Mesenchymal stem cell (in vitro differentiated cells and primary cell): ENCODE results near the gene FSCN2.

Experiments
- DNase-seq: peaks from one replicate; pipeline ENCODE4 v3.0.0-alpha.2; 2013
- H2AFZ ChIP-seq: one replicate; pipeline ENCODE4 v1.6.1; 2013; ENCODE audit warnings: low read depth, mild to moderate bottlenecking, control low read depth, inconsistent platforms, low read length, moderate library complexity
- H2AK5ac ChIP-seq: 2 replicates; pipeline ENCODE4 v1.6.1; 2013; ENCODE audit warnings: low read length, moderate library complexity, mild to moderate bottlenecking, inconsistent platforms; ENCODE audit not compliant: severe bottlenecking
- H2BK120ac ChIP-seq: one replicate; pipeline ENCODE4 v1.6.1; 2013; ENCODE audit warnings: low read depth, mild to moderate bottlenecking, inconsistent platforms, low read length, moderate library complexity
- H2BK12ac ChIP-seq, 2 experiments: one replicate each; pipeline ENCODE4 v1.6.1; 2013; ENCODE audit warnings: inconsistent platforms in 2 of 2, low read length in 2 of 2, mild to moderate bottlenecking in 2 of 2, moderate library complexity in 2 of 2, control low read depth in 1 of 2
- H2BK15ac ChIP-seq: one replicate; pipeline ENCODE4 v1.6.1; 2013; ENCODE audit warnings: mild to moderate bottlenecking, low read depth, inconsistent platforms; ENCODE audit not compliant: poor library complexity, severe bottlenecking
- H2BK5ac ChIP-seq: 2 replicates; pipeline ENCODE4 v1.6.1; 2013; ENCODE audit warnings: low read depth, mild to moderate bottlenecking, low read length, control low read depth, inconsistent platforms; ENCODE audit not compliant: poor library complexity, severe bottlenecking
- H3K14ac ChIP-seq, 2 experiments: one replicate each; pipeline ENCODE4 v1.6.1; 2013; ENCODE audit warnings: inconsistent platforms in 2 of 2, low read length in 2 of 2, control low read depth in 1 of 2, mild to moderate bottlenecking in 1 of 2, moderate library complexity in 1 of 2
- H3K18ac ChIP-seq, 2 experiments: one replicate each; pipeline ENCODE4 v1.6.1; 2013; ENCODE audit warnings: inconsistent platforms in 2 of 2, low read length in 2 of 2, control low read depth in 1 of 2, low read depth in 1 of 2, mild to moderate bottlenecking in 1 of 2
- H3K23ac ChIP-seq, 2 experiments: one replicate each; pipeline ENCODE4 v1.6.1; 2013; ENCODE audit warnings: inconsistent platforms in 2 of 2, low read length in 2 of 2, mild to moderate bottlenecking in 2 of 2, moderate library complexity in 2 of 2, control low read depth in 1 of 2
- H3K27ac ChIP-seq: 2 replicates; pipeline ENCODE4 v1.5.1; 2013; ENCODE audit warnings: mild to moderate bottlenecking, moderate library complexity, low read length, control low read depth, inconsistent platforms; ENCODE audit not compliant: poor library complexity, severe bottlenecking
- H3K27me3 ChIP-seq, 2 experiments: 2 replicates each; pipeline versions ENCODE4 v1.6.1 to v1.7.0; 2013; ENCODE audit warnings: low read length in 2 of 2, mild to moderate bottlenecking in 2 of 2, moderate library complexity in 2 of 2, control low read depth in 1 of 2, inconsistent platforms in 1 of 2; ENCODE audit not compliant: control insufficient read depth in 1 of 2, insufficient read depth in 1 of 2
- H3K36me3 ChIP-seq, 2 experiments: 2 replicates each; pipeline versions ENCODE4 v1.6.1 to v1.7.0; 2013; ENCODE audit warnings: low read length in 2 of 2, control low read depth in 1 of 2, inconsistent platforms in 1 of 2, low read depth in 1 of 2, mild to moderate bottlenecking in 1 of 2; ENCODE audit not compliant: insufficient read depth in 2 of 2, control insufficient read depth in 1 of 2
- H3K4ac ChIP-seq, 2 experiments: one replicate each; pipeline ENCODE4 v1.6.1; 2013; ENCODE audit warnings: inconsistent platforms in 2 of 2, low read length in 2 of 2, mild to moderate bottlenecking in 2 of 2, moderate library complexity in 2 of 2, control low read depth in 1 of 2, low read depth in 1 of 2
- H3K4me1 ChIP-seq: 2 replicates; pipeline ENCODE4 v1.6.1; 2013; ENCODE audit warnings: low read depth, low read length, control low read depth; ENCODE audit not compliant: control insufficient read depth, insufficient read depth
- H3K4me2 ChIP-seq: 2 replicates; pipeline ENCODE4 v1.6.1; 2013; ENCODE audit warnings: low read length, mild to moderate bottlenecking, inconsistent platforms; ENCODE audit not compliant: poor library complexity, severe bottlenecking
- H3K4me3 ChIP-seq, 2 experiments: 2 replicates each; pipeline versions ENCODE4 v1.5.1 to v1.7.0; 2013; ENCODE audit warnings: low read length in 2 of 2, mild to moderate bottlenecking in 2 of 2, control low read depth in 1 of 2, low read depth in 1 of 2; ENCODE audit not compliant: insufficient read depth in 1 of 2
- H3K79me1 ChIP-seq: replicated peaks from 2 replicates; pipeline ENCODE4 v1.6.1; 2013; ENCODE audit warnings: mild to moderate bottlenecking, control low read depth, low read length, inconsistent platforms; ENCODE audit not compliant: poor library complexity, severe bottlenecking
- H3K9ac ChIP-seq: 2 replicates; pipeline ENCODE4 v1.7.0; 2013; ENCODE audit warnings: mild to moderate bottlenecking, low read length, moderate library complexity
- H3K9me3 ChIP-seq: 2 replicates; pipeline ENCODE4 v1.7.0; 2013; ENCODE audit warnings: mild to moderate bottlenecking, low read length; ENCODE audit not compliant: control insufficient read depth
- H4K8ac ChIP-seq: one replicate; pipeline ENCODE4 v1.6.1; 2013; ENCODE audit warnings: inconsistent platforms, mild to moderate bottlenecking, low read length, moderate library complexity
- H4K91ac ChIP-seq: one replicate; pipeline ENCODE4 v1.6.1; 2013; ENCODE audit warnings: mild to moderate bottlenecking, low read length, inconsistent platforms
- WGBS: methylation state at CpG from one replicate; pipeline ENCODE4 v1.1.7; 2013; ENCODE audit warnings: mixed read lengths; 5-methylcytosine and 5-hydroxymethylcytosine counted together

The FSCN2 gene

DNA sequence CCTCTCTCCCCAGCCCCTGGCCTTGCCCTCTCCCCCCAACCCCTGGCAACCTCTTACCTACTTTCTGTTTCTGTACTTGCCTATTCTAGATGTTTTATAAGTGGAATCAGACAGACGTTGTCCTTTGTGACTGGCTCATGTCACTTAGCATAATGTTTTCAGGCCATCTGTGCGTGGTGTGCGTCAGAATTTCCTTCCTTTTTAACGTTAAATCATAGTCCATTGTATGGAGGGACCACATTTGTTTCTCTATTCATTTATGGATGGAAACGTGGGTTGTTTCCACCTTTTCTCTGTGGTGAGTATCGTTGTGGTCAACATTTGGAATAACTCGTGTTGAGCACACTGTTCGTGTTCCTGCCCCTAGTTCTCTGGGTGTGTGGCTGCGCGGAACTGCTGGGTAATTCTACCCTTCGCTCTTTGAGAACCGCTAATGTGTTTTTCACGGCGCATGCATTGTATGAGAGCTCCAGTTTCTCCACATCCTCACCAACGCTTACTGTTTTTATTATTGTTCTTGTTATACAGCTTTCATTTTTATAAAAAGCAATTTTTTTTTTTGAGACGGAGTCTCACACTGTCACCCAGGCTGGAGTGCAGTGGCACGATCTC, 41.9 kb upstream of the FSCN2 start:
- Histone ChIP-seq H3K4me1 (peaks cover 63% of the 10 kb centered on the region), H3K4ac (no peak overlapping the region), H3K27me3 (peaks cover 0 to 28% of the 10 kb centered on the region in 2 experiments), H3K18ac (no peak overlapping the region), H3K36me3 (no peaks in the 10 kb centered on the region), H3K4me3 (no peak overlapping the region), H2BK120ac (no peak overlapping the region), H3K4me2 (no peak overlapping the region), H2BK15ac (no peak overlapping the region), H4K91ac (no peak overlapping the region), H2AK5ac (no peak overlapping the region), H3K14ac (no peak overlapping the region), H3K23ac (no peak overlapping the region), H2AFZ (no peak overlapping the region), H3K27ac (no peak overlapping the region), H3K79me1 (peaks cover 2% of the 10 kb centered on the region), H4K8ac (no peak overlapping the region), H2BK5ac (no peak overlapping the region), H3K9ac (no peak overlapping the region), H3K9me3 (no peaks in the 10 kb centered on the region), H2BK12ac (no peak overlapping the region)
- 66% methylated on average over 14 of the region's 17 CpGs for WGBS
- DNase-seq = no peak

DNA sequence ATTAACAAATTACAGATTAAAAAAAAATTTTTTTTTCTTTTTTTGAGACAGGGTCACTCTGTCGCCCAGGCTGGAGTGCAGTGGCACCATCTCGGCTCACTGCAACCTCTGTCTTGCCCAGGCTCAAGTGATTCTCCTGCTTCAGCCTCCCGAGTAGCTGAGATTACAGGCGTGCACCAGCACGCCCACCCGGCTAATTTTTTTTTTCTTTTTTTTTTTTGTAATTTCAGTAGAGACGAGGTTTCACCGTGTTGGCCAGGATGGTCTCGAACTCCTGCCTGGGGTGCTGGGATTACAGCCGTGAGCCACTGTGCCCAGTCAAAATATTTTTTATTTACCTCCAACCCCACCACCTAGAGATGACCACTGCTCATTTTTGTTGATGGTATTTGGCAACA, 41.1 kb upstream of the FSCN2 start:
- Histone ChIP-seq H2AFZ (peak overlapping the region; percentile 94), H2BK5ac (no peak overlapping the region), H3K36me3 (no peaks in the 10 kb centered on the region), H3K23ac (no peak overlapping the region), H3K27ac (no peak overlapping the region), H3K4ac (peak overlapping the region in 1 of 2 experiments; percentile 82), H2AK5ac (no peak overlapping the region), H2BK15ac (no peak overlapping the region), H3K9ac (peak overlapping the region; percentile 91), H3K14ac (no peak overlapping the region), H2BK12ac (peak overlapping the region in 1 of 2 experiments; percentile 83), H3K9me3 (no peaks in the 10 kb centered on the region), H3K4me1 (peaks cover 57% of the 10 kb centered on the region), H4K91ac (no peak overlapping the region), H4K8ac (peak overlapping the region; percentile 88), H3K4me2 (no peak overlapping the region), H3K79me1 (no peaks in the 10 kb centered on the region), H3K18ac (no peak overlapping the region), H3K4me3 (peak overlapping the region in 1 of 2 experiments; percentile 76), H3K27me3 (peaks cover 3 to 28% of the 10 kb centered on the region in 2 experiments), H2BK120ac (no peak overlapping the region)
- 93% methylated on average over 7 of the region's 10 CpGs for WGBS
- DNase-seq = no peak

DNA sequence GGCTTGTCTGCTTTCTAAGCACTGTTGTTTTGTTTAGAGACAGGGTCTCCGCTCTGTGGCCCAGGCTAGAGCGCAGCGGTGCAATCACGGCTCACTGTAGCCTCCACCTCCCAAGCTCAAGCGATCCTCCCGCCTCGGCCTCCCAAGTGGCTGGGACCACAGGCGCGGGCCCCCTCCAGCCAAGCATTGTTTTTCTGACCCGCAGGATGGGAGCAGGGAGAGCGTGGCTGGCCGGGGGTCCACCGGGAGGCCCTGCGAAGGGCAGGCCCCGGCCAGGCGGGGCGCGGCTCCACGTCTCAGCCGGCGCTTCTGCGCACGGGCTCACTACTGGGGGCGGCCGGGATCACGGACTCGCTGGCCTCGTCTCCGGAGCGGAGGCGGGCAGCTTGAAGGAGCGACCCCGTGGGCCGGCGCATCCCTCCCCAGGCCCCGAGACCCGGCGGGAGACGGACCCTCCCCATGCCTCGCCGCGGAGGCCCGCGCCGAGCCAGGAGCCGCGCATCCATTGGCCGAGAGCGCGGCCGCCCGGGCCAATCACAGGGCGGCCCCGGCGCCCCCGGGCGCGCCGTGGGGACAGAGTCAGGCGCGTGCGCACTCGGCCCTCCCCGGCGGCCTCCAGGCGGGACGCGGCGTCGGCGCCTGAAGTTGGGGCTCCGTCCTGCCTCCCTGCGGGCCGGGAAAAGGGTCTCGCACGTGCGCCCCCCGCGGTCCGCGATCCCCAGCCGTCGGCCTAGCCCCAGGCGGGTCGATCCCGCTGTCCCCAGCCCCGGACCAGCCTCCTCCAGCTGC, 40.5 kb upstream of the FSCN2 start:
- Histone ChIP-seq H3K9ac (peak overlapping the region; percentile 91), H3K4ac (peak overlapping the region; percentile 84 to 93), H3K4me1 (peaks cover 51% of the 10 kb centered on the region), H4K91ac (peak overlapping the region; percentile 99), H3K27ac (no peak overlapping the region), H3K79me1 (no peaks in the 10 kb centered on the region), H3K14ac (peak overlapping the region; percentile 72 to 93), H3K18ac (peak overlapping the region; percentile 93 to 96), H3K4me3 (peak overlapping the region; percentile 54 to 76), H3K4me2 (peak overlapping the region; percentile 83), H2BK15ac (peak overlapping the region; percentile 44), H2AFZ (peak overlapping the region; percentile 94), H2BK12ac (peak overlapping the region; percentile 64 to 83), H4K8ac (peak overlapping the region; percentile 100), H3K27me3 (peaks cover 5 to 30% of the 10 kb centered on the region in 2 experiments), H3K23ac (peak overlapping the region in 1 of 2 experiments; percentile 56), H3K36me3 (no peaks in the 10 kb centered on the region), H2BK120ac (peak overlapping the region; percentile 97), H2BK5ac (no peak overlapping the region), H3K9me3 (no peaks in the 10 kb centered on the region), H2AK5ac (no peak overlapping the region)
- peak; percentile 66 for DNase-seq
- 8% methylated on average over 75 of the region's 87 CpGs for WGBS

DNA sequence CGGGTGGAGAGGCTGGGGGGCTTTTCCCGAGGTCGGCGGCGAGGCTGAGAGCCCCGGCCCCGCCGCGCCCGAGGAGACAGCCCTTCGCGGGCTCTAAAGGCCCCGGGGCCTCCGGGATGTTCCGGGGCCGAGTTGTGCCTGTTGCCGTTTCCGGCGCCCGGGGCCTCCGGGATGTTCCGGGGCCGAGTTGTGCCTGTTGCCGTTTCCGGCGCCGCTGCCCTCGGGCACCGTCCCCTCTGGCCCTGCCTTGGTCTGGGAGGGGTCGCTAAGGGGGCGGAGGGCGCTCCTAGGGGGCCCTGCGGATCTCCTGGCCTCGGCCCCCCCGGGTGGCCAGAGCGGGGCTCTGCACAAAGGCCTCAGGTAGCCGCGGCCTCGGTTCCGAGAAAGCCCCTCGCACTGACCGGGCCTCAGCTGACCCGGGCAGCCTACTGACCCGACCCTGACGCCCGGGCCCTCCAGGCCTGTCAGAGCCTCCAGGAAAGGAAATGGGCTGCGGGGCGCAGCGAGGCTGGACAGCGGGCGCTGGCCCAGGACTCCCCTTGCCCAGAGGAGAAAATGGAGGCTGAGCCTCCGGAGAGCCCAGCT, 39.8 kb upstream of the FSCN2 start:
- WGBS = 32% methylated on average over 44 of the region's 52 CpGs

More for the DNA sequence above, 39.8 kb upstream of the FSCN2 start:
- H3K4ac ChIP-seq = peak overlapping the region; percentile 84 to 93
- H2AK5ac ChIP-seq = no peak overlapping the region
- H3K9ac ChIP-seq = peak overlapping the region; percentile 91
- H3K4me2 ChIP-seq = peak overlapping the region; percentile 83
- H3K27ac ChIP-seq = no peak overlapping the region
- H3K4me1 ChIP-seq = peaks cover 46% of the 10 kb centered on the region
- peak overlapping the region; percentile 99 for H4K91ac ChIP-seq
- H3K23ac ChIP-seq = peak overlapping the region in 1 of 2 experiments; percentile 5
- peak overlapping the region; percentile 29 to 93 for H3K14ac ChIP-seq
- H3K27me3 ChIP-seq = peaks cover 9 to 34% of the 10 kb centered on the region in 2 experiments
- H3K36me3 ChIP-seq = no peaks in the 10 kb centered on the region
- peak overlapping the region; percentile 100 for H4K8ac ChIP-seq
- H2BK15ac ChIP-seq = peak overlapping the region; percentile 73
- peak overlapping the region; percentile 54 to 76 for H3K4me3 ChIP-seq
- no peaks in the 10 kb centered on the region for H3K79me1 ChIP-seq
- peak overlapping the region in 1 of 2 experiments; percentile 29 for H2BK12ac ChIP-seq
- DNase-seq = no peak
- peak overlapping the region; percentile 78 for H2AFZ ChIP-seq
- no peak overlapping the region for H2BK5ac ChIP-seq
- H2BK120ac ChIP-seq = peak overlapping the region; percentile 97
- H3K18ac ChIP-seq = peak overlapping the region; percentile 93 to 96
- H3K9me3 ChIP-seq = no peaks in the 10 kb centered on the region
